Measurements from ENCODE around the gene TOM1. TPM values are rescaled to one million over a fixed set of nuclear protein-coding genes. Genes with fewer than 3 reads are reported as not detected.

TOM1 gene
- total and polyA plus RNA-seq, 2 of the 13 experiments (the other 11 are each of a cell fraction or from before 2014, with no cell fraction given): 30.8 to 87.3 TPM

GRCh38 chr22:35257321-35258190 is 42.1 kb upstream of the TOM1 start, which contains the start of gene HMGXB4 (continued):
- TF ChIP-seq, protein P1, sequence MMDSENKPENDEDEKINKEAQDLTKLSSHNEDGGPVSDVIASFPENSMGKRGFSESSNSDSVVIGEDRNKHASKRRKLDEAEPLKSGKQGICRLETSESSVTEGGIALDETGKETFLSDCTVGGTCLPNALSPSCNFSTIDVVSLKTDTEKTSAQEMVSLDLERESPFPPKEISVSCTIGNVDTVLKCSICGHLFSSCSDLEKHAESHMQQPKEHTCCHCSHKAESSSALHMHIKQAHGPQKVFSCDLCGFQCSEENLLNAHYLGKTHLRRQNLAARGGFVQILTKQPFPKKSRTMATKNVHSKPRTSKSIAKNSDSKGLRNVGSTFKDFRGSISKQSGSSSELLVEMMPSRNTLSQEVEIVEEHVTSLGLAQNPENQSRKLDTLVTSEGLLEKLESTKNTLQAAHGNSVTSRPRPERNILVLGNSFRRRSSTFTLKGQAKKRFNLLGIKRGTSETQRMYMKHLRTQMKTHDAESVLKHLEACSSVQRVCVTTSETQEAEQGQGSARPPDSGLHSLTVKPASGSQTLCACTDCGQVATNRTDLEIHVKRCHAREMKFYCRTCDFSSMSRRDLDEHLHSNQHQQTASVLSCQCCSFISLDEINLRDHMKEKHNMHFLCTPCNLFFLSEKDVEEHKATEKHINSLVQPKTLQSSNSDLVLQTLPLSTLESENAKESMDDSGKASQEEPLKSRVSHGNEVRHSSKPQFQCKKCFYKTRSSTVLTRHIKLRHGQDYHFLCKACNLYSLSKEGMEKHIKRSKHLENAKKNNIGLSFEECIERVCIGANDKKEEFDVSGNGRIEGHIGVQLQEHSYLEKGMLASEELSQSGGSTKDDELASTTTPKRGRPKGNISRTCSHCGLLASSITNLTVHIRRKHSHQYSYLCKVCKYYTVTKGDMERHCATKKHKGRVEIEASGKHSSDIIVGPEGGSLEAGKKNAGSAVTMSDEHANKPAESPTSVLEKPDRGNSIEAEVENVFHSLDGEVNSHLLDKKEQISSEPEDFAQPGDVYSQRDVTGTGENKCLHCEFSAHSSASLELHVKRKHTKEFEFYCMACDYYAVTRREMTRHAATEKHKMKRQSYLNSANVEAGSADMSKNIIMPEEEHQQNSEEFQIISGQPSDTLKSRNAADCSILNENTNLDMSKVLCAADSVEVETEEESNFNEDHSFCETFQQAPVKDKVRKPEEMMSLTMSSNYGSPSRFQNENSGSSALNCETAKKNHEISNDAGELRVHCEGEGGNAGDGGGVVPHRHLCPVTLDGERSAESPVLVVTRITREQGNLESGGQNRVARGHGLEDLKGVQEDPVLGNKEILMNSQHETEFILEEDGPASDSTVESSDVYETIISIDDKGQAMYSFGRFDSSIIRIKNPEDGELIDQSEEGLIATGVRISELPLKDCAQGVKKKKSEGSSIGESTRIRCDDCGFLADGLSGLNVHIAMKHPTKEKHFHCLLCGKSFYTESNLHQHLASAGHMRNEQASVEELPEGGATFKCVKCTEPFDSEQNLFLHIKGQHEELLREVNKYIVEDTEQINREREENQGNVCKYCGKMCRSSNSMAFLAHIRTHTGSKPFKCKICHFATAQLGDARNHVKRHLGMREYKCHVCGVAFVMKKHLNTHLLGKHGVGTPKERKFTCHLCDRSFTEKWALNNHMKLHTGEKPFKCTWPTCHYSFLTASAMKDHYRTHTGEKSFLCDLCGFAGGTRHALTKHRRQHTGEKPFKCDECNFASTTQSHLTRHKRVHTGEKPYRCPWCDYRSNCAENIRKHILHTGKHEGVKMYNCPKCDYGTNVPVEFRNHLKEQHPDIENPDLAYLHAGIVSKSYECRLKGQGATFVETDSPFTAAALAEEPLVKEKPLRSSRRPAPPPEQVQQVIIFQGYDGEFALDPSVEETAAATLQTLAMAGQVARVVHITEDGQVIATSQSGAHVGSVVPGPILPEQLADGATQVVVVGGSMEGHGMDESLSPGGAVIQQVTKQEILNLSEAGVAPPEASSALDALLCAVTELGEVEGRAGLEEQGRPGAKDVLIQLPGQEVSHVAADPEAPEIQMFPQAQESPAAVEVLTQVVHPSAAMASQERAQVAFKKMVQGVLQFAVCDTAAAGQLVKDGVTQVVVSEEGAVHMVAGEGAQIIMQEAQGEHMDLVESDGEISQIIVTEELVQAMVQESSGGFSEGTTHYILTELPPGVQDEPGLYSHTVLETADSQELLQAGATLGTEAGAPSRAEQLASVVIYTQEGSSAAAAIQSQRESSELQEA (CRISPR knock-in tag; IDR thresholded peaks at IDR 0.05; ENCODE audit: not compliant biosample characterization): no peak
- TF ChIP-seq NFKB2 (CRISPR knock-in tag; IDR thresholded peaks at IDR 0.05; ENCODE audit: borderline replicate concordance): peak; percentile 78; the same call in 1 of the 2 replicates
- TF ChIP-seq ZNF329 (CRISPR knock-in tag; IDR thresholded peaks at IDR 0.05; ENCODE audit: low read depth): 0 out of 2 replicates have a peak, but pooled peaks have one; percentile 55
- TF ChIP-seq NFYB (CRISPR knock-in tag; IDR thresholded peaks at IDR 0.05): 0 out of 2 replicates have a peak, but pooled peaks have one; percentile 12
- TF ChIP-seq KDM6A (CRISPR knock-in tag; IDR thresholded peaks at IDR 0.05; ENCODE audit: low read depth): no peak
- TF ChIP-seq AGO2 (optimal IDR thresholded peaks at IDR 0.05; ENCODE audit: low read depth, low read length): peak; percentile 26
- TF ChIP-seq CHD2 (IDR thresholded peaks at IDR 0.05; ENCODE audit: low read depth, low read length): peak; percentile 46; the same call in 1 of the 2 replicates
- TF ChIP-seq MZF1 (CRISPR knock-in tag; IDR thresholded peaks at IDR 0.05; ENCODE audit: borderline replicate concordance): no peak
- TF ChIP-seq ZNF121 (CRISPR knock-in tag; IDR thresholded peaks at IDR 0.05): no peak
- TF ChIP-seq, protein P2, sequence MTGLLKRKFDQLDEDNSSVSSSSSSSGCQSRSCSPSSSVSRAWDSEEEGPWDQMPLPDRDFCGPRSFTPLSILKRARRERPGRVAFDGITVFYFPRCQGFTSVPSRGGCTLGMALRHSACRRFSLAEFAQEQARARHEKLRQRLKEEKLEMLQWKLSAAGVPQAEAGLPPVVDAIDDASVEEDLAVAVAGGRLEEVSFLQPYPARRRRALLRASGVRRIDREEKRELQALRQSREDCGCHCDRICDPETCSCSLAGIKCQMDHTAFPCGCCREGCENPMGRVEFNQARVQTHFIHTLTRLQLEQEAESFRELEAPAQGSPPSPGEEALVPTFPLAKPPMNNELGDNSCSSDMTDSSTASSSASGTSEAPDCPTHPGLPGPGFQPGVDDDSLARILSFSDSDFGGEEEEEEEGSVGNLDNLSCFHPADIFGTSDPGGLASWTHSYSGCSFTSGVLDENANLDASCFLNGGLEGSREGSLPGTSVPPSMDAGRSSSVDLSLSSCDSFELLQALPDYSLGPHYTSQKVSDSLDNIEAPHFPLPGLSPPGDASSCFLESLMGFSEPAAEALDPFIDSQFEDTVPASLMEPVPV (CRISPR knock-in tag; IDR thresholded peaks at IDR 0.05): peak; percentile 51; the same call in 1 of the 2 replicates
- TF ChIP-seq, protein P3, sequence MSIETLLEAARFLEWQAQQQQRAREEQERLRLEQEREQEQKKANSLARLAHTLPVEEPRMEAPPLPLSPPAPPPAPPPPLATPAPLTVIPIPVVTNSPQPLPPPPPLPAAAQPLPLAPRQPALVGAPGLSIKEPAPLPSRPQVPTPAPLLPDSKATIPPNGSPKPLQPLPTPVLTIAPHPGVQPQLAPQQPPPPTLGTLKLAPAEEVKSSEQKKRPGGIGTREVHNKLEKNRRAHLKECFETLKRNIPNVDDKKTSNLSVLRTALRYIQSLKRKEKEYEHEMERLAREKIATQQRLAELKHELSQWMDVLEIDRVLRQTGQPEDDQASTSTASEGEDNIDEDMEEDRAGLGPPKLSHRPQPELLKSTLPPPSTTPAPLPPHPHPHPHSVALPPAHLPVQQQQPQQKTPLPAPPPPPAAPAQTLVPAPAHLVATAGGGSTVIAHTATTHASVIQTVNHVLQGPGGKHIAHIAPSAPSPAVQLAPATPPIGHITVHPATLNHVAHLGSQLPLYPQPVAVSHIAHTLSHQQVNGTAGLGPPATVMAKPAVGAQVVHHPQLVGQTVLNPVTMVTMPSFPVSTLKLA (IDR thresholded peaks at IDR 0.05): no peak
- 0 out of 2 replicates have a peak, but pooled peaks have one; percentile 16 for TF ChIP-seq SP140L (CRISPR knock-in tag; IDR thresholded peaks at IDR 0.05; ENCODE audit: borderline replicate concordance)
- TF ChIP-seq ZNF841 (CRISPR knock-in tag; IDR thresholded peaks at IDR 0.05; ENCODE audit: borderline replicate concordance): no peak; the same call in 1 of the 2 replicates
- TF ChIP-seq, protein P4, sequence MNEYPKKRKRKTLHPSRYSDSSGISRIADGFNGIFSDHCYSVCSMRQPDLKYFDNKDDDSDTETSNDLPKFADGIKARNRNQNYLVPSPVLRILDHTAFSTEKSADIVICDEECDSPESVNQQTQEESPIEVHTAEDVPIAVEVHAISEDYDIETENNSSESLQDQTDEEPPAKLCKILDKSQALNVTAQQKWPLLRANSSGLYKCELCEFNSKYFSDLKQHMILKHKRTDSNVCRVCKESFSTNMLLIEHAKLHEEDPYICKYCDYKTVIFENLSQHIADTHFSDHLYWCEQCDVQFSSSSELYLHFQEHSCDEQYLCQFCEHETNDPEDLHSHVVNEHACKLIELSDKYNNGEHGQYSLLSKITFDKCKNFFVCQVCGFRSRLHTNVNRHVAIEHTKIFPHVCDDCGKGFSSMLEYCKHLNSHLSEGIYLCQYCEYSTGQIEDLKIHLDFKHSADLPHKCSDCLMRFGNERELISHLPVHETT (CRISPR knock-in tag; conservative IDR thresholded peaks at IDR 0.05): peak; percentile 79; the same call in 1 of the 2 replicates
